Endothelial cell of umbilical vein (primary cell): ENCODE data around the gene ITGA7. TPM values are rescaled to one million over a fixed set of nuclear protein-coding genes. Genes with fewer than 3 reads are reported as not detected.

Experiments used
- BruUV-seq: library from RNA; stranded (reverse); fragments of 400-500 nt; replicated peaks from 2 replicates; lab custom pipeline; 2021; lab: Mats Ljungman, UMichigan
- CTCF ChIA-PET: fragments of 300-600, 350-600 bp; sonication (Branson Sonifier 250); formaldehyde crosslinking; loops from one replicate; lab custom pipeline; 2021; ENCODE audit warnings: antibody characterized with exemption, inconsistent platforms; lab: Charles Lee
- POLR2A ChIA-PET: fragments of 300-600, 350-600 bp; sonication (Branson Sonifier 250); formaldehyde crosslinking; loops from one replicate; lab custom pipeline; 2021; ENCODE audit warnings: antibody characterized with exemption, inconsistent platforms; lab: Charles Lee
- DNase-seq: peaks from one replicate; pipeline ENCODE4 v3.0.0-alpha.2; 2011; ENCODE audit warnings: low read depth, low spot score
- FAIRE-seq: peaks from 2 replicates; lab custom pipeline; 2011; peaks lifted over from hg19 to GRCh38; lab: Jason Lieb, UNC
- H2AFZ ChIP-seq: 2 replicates; pipeline ENCODE4 v1.6.0; 2012; ENCODE audit warnings: low read depth, low read length, control low read depth, inconsistent platforms
- H3K27ac ChIP-seq: 2 replicates; pipeline ENCODE4 v1.5.1; 2011; ENCODE audit warnings: low read depth, mild to moderate bottlenecking, control low read depth, low read length, moderate library complexity; ENCODE audit not compliant: insufficient read depth
- H3K27me3 ChIP-seq, 2 experiments: 2 replicates each; pipeline versions ENCODE4 v1.6.0 to v1.6.1; 2011; ENCODE audit warnings: low read length in 2 of 2, mixed read lengths in 1 of 2; ENCODE audit not compliant: control insufficient read depth in 2 of 2, insufficient read depth in 2 of 2
- H3K36me3 ChIP-seq, 2 experiments: 2 replicates in 1 of 2; 3 replicates in 1 of 2; pipeline ENCODE4 v1.5.1; 2011; ENCODE audit warnings: low read length in 2 of 2, mild to moderate bottlenecking in 1 of 2, moderate library complexity in 1 of 2; ENCODE audit not compliant: control insufficient read depth in 2 of 2, insufficient read depth in 2 of 2; ENCODE audit errors: extremely low read depth in 1 of 2
- H3K4me1 ChIP-seq: 3 replicates; pipeline ENCODE4 v1.5.1; 2011; ENCODE audit warnings: mild to moderate bottlenecking, low read length; ENCODE audit not compliant: control insufficient read depth, insufficient read depth; ENCODE audit errors: extremely low read depth
- H3K4me2 ChIP-seq: 2 replicates; pipeline ENCODE4 v1.6.1; 2011; ENCODE audit warnings: low read length, control low read depth, mixed read lengths; ENCODE audit not compliant: insufficient read depth
- H3K4me3 ChIP-seq, 3 experiments: fragments of 200-600 bp in 1 of 3; sonication (generic), shearing (Covaris generic) in 1 of 3; replicated peaks in 1 of 3; 2 replicates each; pipeline ENCODE4 v1.5.1; 2011 to 2016; ENCODE audit warnings: control low read depth in 3 of 3, low read length in 3 of 3, mild to moderate bottlenecking in 2 of 3, inconsistent platforms in 1 of 3, low read depth in 1 of 3, moderate library complexity in 1 of 3; ENCODE audit not compliant: insufficient read depth in 1 of 3
- H3K79me2 ChIP-seq: 2 replicates; pipeline ENCODE4 v1.6.0; 2012; ENCODE audit warnings: low read length, inconsistent platforms; ENCODE audit not compliant: control insufficient read depth, insufficient read depth
- H3K9ac ChIP-seq: replicated peaks from 2 replicates; pipeline ENCODE3; 2011; ENCODE audit warnings: low read length, control low read depth; ENCODE audit not compliant: insufficient read depth; ENCODE audit errors: extremely low read depth
- H3K9me1 ChIP-seq: replicated peaks from 3 replicates; pipeline ENCODE4 v1.6.0; 2011; ENCODE audit warnings: mild to moderate bottlenecking, low read length; ENCODE audit not compliant: control insufficient read depth, insufficient read depth; ENCODE audit errors: extremely low read depth
- H3K9me3 ChIP-seq: replicated peaks from 2 replicates; pipeline ENCODE4 v1.5.1; 2012; ENCODE audit warnings: low read length, inconsistent platforms; ENCODE audit not compliant: control insufficient read depth, insufficient read depth
- H4K20me1 ChIP-seq: replicated peaks from 2 replicates; pipeline ENCODE3; 2011; ENCODE audit warnings: mild to moderate bottlenecking, low read length; ENCODE audit not compliant: control insufficient read depth, insufficient read depth; ENCODE audit errors: extremely low read depth
- FOS ChIP-seq: IDR thresholded peaks from 2 replicates; pipeline ENCODE4 v1.6.1; 2011; ENCODE audit warnings: mild to moderate bottlenecking, low read length, moderate library complexity, borderline replicate concordance; ENCODE audit not compliant: insufficient read depth
- GATA2 ChIP-seq: IDR thresholded peaks from 2 replicates; pipeline ENCODE4 v1.7.0; 2011; ENCODE audit warnings: low read depth, mild to moderate bottlenecking, moderate library complexity, mixed read lengths, low read length; ENCODE audit not compliant: insufficient read length, insufficient read depth
- POLR2A ChIP-seq: IDR thresholded peaks from 2 replicates; pipeline ENCODE4 v1.6.1; 2012; ENCODE audit warnings: low read depth, mild to moderate bottlenecking, control low read depth, low read length
- POLR2AphosphoS5 ChIP-seq: IDR thresholded peaks from 2 replicates; pipeline ENCODE4 v1.6.1; 2012; ENCODE audit warnings: low read depth, mild to moderate bottlenecking, control low read depth, low read length, moderate library complexity; ENCODE audit not compliant: insufficient read depth
- dilution Hi-C: fragments of 300-500 bp; cut with MboI; formaldehyde crosslinking; loops from one replicate; pipeline ENCODE4 v1.15.0; 2019; ENCODE audit warnings: low sequenced_read_pairs; ENCODE audit not compliant: extremely low pct_ligation_motif_present
- intact Hi-C: fragments of 100-400 bp; cut with micrococcal nuclease; formaldehyde crosslinking; loops from one replicate; pipeline ENCODE4 v1.10.0; 2022
- polyA plus RNA-seq, 4 experiments: library from polyadenylated mRNA; depleted of rRNA in 3 of 4; stranded (reverse) in 3 of 4; unstranded in 1 of 4; fragments of >200 nt; gene quantifications; 2 replicates each; pipeline versions ENCODE4 v1.2.1 to v1.2.3, GENCODE V29; 2011 to 2012; ENCODE audit warnings: missing spikeins in 1 of 4
- total RNA-seq: library from RNA; stranded (reverse); gene quantifications from 2 replicates; pipeline ENCODE4 v1.2.3, GENCODE V29; 2021
- TF ChIP-seq, protein P1 (sequence below), 2 donors: IDR thresholded peaks; 1 replicate in 1 of 2; 2 replicates in 1 of 2; pipeline ENCODE4 v1.5.1; 2011; ENCODE audit warnings: low read length in 2 of 2, mild to moderate bottlenecking in 2 of 2, moderate library complexity in 2 of 2, control low read depth in 1 of 2, inconsistent platforms in 1 of 2, low read depth in 1 of 2; ENCODE audit not compliant: insufficient read depth in 1 of 2; ENCODE audit errors: extremely low read depth in 1 of 2

The ITGA7 gene
- total and polyA plus RNA-seq, 2 donors (not counting 3 experiments of a cell fraction or from before 2014, with no cell fraction given): 0.41 to 0.84 TPM

GRCh38 chr12:55729819-55730818 is 22.4 kb upstream of the ITGA7 start:
- Histone ChIP-seq H3K9me1 (no peaks in the 10 kb centered on the region), H3K27me3 (no peaks in the 10 kb centered on the region), H3K4me1 (peaks cover 19% of the 10 kb centered on the region), H3K9ac (peak overlapping the region; percentile 94), H4K20me1 (no peaks in the 10 kb centered on the region), H3K4me3 (peak overlapping the region; percentile 5 to 89 (median 55)), H3K9me3 (no peaks in the 10 kb centered on the region), H3K4me2 (peak overlapping the region; percentile 82), H3K79me2 (peaks cover 30% of the 10 kb centered on the region), H2AFZ (peak overlapping the region; percentile 22), H3K36me3 (peaks cover 7 to 15% of the 10 kb centered on the region in 2 experiments), H3K27ac (peak overlapping the region; percentile 96)
- no peak for FAIRE-seq
- intact Hi-C loops: loop anchor here (1.0 kb wide), 1 partner anchor 7 kb away; no protein-coding TSS in a partner anchor
- peak; percentile 78 for DNase-seq
- no peak for TF ChIP-seq GATA2
- TF ChIP-seq POLR2AphosphoS5: no peak
- TF ChIP-seq, protein P1, sequence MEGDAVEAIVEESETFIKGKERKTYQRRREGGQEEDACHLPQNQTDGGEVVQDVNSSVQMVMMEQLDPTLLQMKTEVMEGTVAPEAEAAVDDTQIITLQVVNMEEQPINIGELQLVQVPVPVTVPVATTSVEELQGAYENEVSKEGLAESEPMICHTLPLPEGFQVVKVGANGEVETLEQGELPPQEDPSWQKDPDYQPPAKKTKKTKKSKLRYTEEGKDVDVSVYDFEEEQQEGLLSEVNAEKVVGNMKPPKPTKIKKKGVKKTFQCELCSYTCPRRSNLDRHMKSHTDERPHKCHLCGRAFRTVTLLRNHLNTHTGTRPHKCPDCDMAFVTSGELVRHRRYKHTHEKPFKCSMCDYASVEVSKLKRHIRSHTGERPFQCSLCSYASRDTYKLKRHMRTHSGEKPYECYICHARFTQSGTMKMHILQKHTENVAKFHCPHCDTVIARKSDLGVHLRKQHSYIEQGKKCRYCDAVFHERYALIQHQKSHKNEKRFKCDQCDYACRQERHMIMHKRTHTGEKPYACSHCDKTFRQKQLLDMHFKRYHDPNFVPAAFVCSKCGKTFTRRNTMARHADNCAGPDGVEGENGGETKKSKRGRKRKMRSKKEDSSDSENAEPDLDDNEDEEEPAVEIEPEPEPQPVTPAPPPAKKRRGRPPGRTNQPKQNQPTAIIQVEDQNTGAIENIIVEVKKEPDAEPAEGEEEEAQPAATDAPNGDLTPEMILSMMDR (IDR thresholded peaks at IDR 0.05; ENCODE audit: extremely low read depth in 1 of 2, insufficient read depth in 1 of 2, low read depth in 1 of 2, low read length in 2 of 2): peak in 1 of 2 donors; percentile 1
- TF ChIP-seq FOS: no peak
- TF ChIP-seq POLR2A: peak; percentile 56
- ChIA-PET POLR2A (interaction anchor here (0.6 to 1.8 kb wide), 4 partner anchors 8 to 319 kb away, joined by 3 to 6 read pairs (median 4); partner anchors contain the start of genes ORMDL2, RAB5B and SARNP), CTCF (interaction anchor here (0.7 to 3.0 kb wide), 11 partner anchors 8 to 459 kb away, joined by 3 to 51 read pairs (median 4); partner anchors contain the start of genes BLOC1S1, RDH5 and SMARCC2)
- dilution Hi-C loops: no loop called here
- TSS peak; percentile 65 for BruUV-seq
